ENCODE measurements around the gene OMA1. TPM values are rescaled to one million over a fixed set of nuclear protein-coding genes. Genes with fewer than 3 reads are reported as not detected.

OMA1 gene
- total and polyA plus RNA-seq, 10 of the 15 experiments (the other 5 are each of a cell fraction or from before 2014, with no cell fraction given) = 23.6 to 67.1 (median 47.1) TPM

- no peak for TF ChIP-seq USF2 (IDR thresholded peaks at IDR 0.05; ENCODE audit: borderline replicate concordance, low read depth, low read length)
- no peak for TF ChIP-seq RB1 (IDR thresholded peaks at IDR 0.05; ENCODE audit: borderline replicate concordance)
- TF ChIP-seq MEF2A (IDR thresholded peaks at IDR 0.05; ENCODE audit: insufficient read depth, low read depth, low read length) = peak; percentile 82
- TF ChIP-seq, protein P1, sequence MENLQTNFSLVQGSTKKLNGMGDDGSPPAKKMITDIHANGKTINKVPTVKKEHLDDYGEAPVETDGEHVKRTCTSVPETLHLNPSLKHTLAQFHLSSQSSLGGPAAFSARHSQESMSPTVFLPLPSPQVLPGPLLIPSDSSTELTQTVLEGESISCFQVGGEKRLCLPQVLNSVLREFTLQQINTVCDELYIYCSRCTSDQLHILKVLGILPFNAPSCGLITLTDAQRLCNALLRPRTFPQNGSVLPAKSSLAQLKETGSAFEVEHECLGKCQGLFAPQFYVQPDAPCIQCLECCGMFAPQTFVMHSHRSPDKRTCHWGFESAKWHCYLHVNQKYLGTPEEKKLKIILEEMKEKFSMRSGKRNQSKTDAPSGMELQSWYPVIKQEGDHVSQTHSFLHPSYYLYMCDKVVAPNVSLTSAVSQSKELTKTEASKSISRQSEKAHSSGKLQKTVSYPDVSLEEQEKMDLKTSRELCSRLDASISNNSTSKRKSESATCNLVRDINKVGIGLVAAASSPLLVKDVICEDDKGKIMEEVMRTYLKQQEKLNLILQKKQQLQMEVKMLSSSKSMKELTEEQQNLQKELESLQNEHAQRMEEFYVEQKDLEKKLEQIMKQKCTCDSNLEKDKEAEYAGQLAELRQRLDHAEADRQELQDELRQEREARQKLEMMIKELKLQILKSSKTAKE (IDR thresholded peaks at IDR 0.05; ENCODE audit: low read depth, poor library complexity, severe bottlenecking) = peak; percentile 95
- TF ChIP-seq IKZF2 (IDR thresholded peaks at IDR 0.05) = peak; percentile 87 to 92
- 0 out of 2 replicates have a peak, but pooled peaks have one; percentile 79 for TF ChIP-seq WRNIP1 (IDR thresholded peaks at IDR 0.05; ENCODE audit: borderline replicate concordance, low read depth, low read length)
- peak; percentile 100 for TF ChIP-seq NR2F1 (conservative IDR thresholded peaks at IDR 0.05)
- peak; percentile 94 for TF ChIP-seq ZBED1 (IDR thresholded peaks at IDR 0.05; ENCODE audit: borderline replicate concordance)
- no peak for TF ChIP-seq ASH2L (IDR thresholded peaks at IDR 0.05; ENCODE audit: borderline replicate concordance, low read depth)
- TF ChIP-seq TCF7 (IDR thresholded peaks at IDR 0.05; ENCODE audit: borderline replicate concordance) = peak; percentile 87
- peak; percentile 95 to 98 for TF ChIP-seq EP300 (IDR thresholded peaks at IDR 0.05; ENCODE audit: borderline replicate concordance in 1 of 2, control insufficient read depth in 1 of 2, low read depth in 2 of 2, low read length in 2 of 2)
- peak; percentile 93; the same call in 1 of the 2 replicates for TF ChIP-seq MTA3 (IDR thresholded peaks at IDR 0.05; ENCODE audit: borderline replicate concordance, low read length)
- peak; percentile 88 to 91 for TF ChIP-seq BHLHE40 (IDR thresholded peaks at IDR 0.05; ENCODE audit: borderline replicate concordance in 1 of 2, low read depth in 2 of 2, low read length in 1 of 2)
- TF ChIP-seq, protein P2, sequence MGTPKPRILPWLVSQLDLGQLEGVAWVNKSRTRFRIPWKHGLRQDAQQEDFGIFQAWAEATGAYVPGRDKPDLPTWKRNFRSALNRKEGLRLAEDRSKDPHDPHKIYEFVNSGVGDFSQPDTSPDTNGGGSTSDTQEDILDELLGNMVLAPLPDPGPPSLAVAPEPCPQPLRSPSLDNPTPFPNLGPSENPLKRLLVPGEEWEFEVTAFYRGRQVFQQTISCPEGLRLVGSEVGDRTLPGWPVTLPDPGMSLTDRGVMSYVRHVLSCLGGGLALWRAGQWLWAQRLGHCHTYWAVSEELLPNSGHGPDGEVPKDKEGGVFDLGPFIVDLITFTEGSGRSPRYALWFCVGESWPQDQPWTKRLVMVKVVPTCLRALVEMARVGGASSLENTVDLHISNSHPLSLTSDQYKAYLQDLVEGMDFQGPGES (IDR thresholded peaks at IDR 0.05) = no peak
- peak; percentile 71; the same call in 1 of the 2 replicates for TF ChIP-seq CHD2 (IDR thresholded peaks at IDR 0.05; ENCODE audit: borderline replicate concordance, low read depth, low read length)
- no peak for TF ChIP-seq KDM1A (IDR thresholded peaks at IDR 0.05; ENCODE audit: borderline replicate concordance)
- no peak for TF ChIP-seq ZNF384 (IDR thresholded peaks at IDR 0.05; ENCODE audit: borderline replicate concordance, low read depth, low read length)
- peak; percentile 93 for TF ChIP-seq TCF12 (IDR thresholded peaks at IDR 0.05; ENCODE audit: low read depth, low read length)
- peak; percentile 95 for TF ChIP-seq JUND (IDR thresholded peaks at IDR 0.05; ENCODE audit: low read depth, low read length)
- TF ChIP-seq ZBTB33 (IDR thresholded peaks at IDR 0.05) = no peak
- TF ChIP-seq POU2F2 (IDR thresholded peaks at IDR 0.05; ENCODE audit: borderline replicate concordance, low read depth, low read length) = peak; percentile 86; the same call in 2 of the 3 replicates
- TF ChIP-seq FOXM1 (IDR thresholded peaks at IDR 0.05; ENCODE audit: low read depth, low read length) = peak; percentile 93; the same call in 1 of the 2 replicates
- peak; percentile 63 for TF ChIP-seq SMAD1 (IDR thresholded peaks at IDR 0.05; ENCODE audit: low read depth, partially characterized antibody)
- peak; percentile 92 for TF ChIP-seq STAT3 (IDR thresholded peaks at IDR 0.05; ENCODE audit: low read depth, low read length)
Measured at GRCh38 chr1:58573705-58574591, 27.4 kb upstream of the OMA1 start (continued).

Data from GM12878 (cell line).